ENCODE data around the gene MOSPD2. TPM values are rescaled to one million over a fixed set of nuclear protein-coding genes. Genes with fewer than 3 reads are reported as not detected.

MOSPD2 gene
- total and polyA plus RNA-seq, 10 of the 15 experiments (the other 5 are each of a cell fraction or from before 2014, with no cell fraction given) = 4.9 to 14.7 (median 7.4) TPM

- no TSS peak for BruUV-seq (replicated peaks)
- ChIA-PET CTCF (no interaction called here), RAD21 (ENCODE audit: unreplicated experiment) (interaction anchor here (1.3 kb wide), 1 partner anchor 29 kb away, joined by 3 read pairs; no protein-coding TSS in a partner anchor), POLR2A (interaction anchor here (1.1 kb wide), 1 partner anchor 61 kb away, joined by 3 read pairs; the partner anchor contains the start of genes FANCB and MOSPD2), SMC1A (ENCODE audit: uncharacterized antibody, unreplicated experiment) (interaction anchor here (0.8 kb wide), 1 partner anchor 9 kb away, joined by 3 read pairs; no protein-coding TSS in a partner anchor)
- H3K4me1 ChIP-seq (ENCODE audit: control insufficient read depth, insufficient read depth, low read length) = no peaks in the 10 kb centered on the region
- DNase-seq (ENCODE audit: low read depth, low spot score) (no peak), ATAC-seq (no peak), FAIRE-seq (no peak)
- H2AFZ ChIP-seq (ENCODE audit: control insufficient read depth, low read depth, low read length) = no peak overlapping the region
- H3K9me3 ChIP-seq (replicated peaks; ENCODE audit: control insufficient read depth, insufficient read depth, low read length) = no peaks in the 10 kb centered on the region
- 47% methylated on average over 1 of the region's 1 CpG for WGBS (ENCODE audit: insufficient coverage, insufficient replicate concordance, low lambda C conversion rate, missing lambda C conversion rate)
- H3K27me3 ChIP-seq (replicated peaks in 1 of 2; ENCODE audit: control insufficient read depth in 2 of 2, insufficient read depth in 2 of 2, low read length in 1 of 2) = no peaks in the 10 kb centered on the region
- H4K20me1 ChIP-seq (ENCODE audit: control insufficient read depth, insufficient read depth) = no peaks in the 10 kb centered on the region
- TF ChIP-seq NR2C1 (IDR thresholded peaks at IDR 0.05) = peak; percentile 61
- TF ChIP-seq NFYA (IDR thresholded peaks at IDR 0.05; ENCODE audit: borderline replicate concordance, low read depth, low read length) = no peak
- TF ChIP-seq SMC3 (IDR thresholded peaks at IDR 0.05; ENCODE audit: borderline replicate concordance, low read length) = no peak
- TF ChIP-seq ZSCAN29 (IDR thresholded peaks at IDR 0.05) = no peak
- no peak for TF ChIP-seq ZNF24 (IDR thresholded peaks at IDR 0.05)
- TF ChIP-seq NR2C2 (IDR thresholded peaks at IDR 0.05; ENCODE audit: borderline replicate concordance, control insufficient read depth, insufficient read length, low read depth) = no peak
- TF ChIP-seq BCL11A (IDR thresholded peaks at IDR 0.05; ENCODE audit: low read depth, low read length) = no peak
- TF ChIP-seq, protein P1, sequence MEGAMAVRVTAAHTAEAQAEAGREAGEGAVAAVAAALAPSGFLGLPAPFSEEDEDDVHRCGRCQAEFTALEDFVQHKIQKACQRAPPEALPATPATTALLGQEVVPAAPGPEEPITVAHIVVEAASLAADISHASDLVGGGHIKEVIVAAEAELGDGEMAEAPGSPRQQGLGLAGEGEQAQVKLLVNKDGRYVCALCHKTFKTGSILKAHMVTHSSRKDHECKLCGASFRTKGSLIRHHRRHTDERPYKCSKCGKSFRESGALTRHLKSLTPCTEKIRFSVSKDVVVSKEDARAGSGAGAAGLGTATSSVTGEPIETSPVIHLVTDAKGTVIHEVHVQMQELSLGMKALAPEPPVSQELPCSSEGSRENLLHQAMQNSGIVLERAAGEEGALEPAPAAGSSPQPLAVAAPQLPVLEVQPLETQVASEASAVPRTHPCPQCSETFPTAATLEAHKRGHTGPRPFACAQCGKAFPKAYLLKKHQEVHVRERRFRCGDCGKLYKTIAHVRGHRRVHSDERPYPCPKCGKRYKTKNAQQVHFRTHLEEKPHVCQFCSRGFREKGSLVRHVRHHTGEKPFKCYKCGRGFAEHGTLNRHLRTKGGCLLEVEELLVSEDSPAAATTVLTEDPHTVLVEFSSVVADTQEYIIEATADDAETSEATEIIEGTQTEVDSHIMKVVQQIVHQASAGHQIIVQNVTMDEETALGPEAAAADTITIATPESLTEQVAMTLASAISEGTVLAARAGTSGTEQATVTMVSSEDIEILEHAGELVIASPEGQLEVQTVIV (IDR thresholded peaks at IDR 0.05; ENCODE audit: borderline replicate concordance, partially characterized antibody) = no peak
- H3K27ac ChIP-seq (ENCODE audit: control insufficient read depth, insufficient read depth) = no peak overlapping the region
- no peak overlapping the region for H3K4me3 ChIP-seq
- intact Hi-C loops (cut with micrococcal nuclease; ENCODE audit: unreplicated experiment) = no loop called here
- in situ Hi-C loops (cut with MboI) = no loop called here
- no peaks in the 10 kb centered on the region for H3K36me3 ChIP-seq (ENCODE audit: control insufficient read depth in 2 of 2, insufficient read depth in 2 of 2, low read length in 1 of 2)
- H3K4me2 ChIP-seq (ENCODE audit: control insufficient read depth, insufficient read depth) = no peak overlapping the region
- no peaks in the 10 kb centered on the region for H3K79me2 ChIP-seq (ENCODE audit: control insufficient read depth, insufficient read depth, low read length)
- no peak overlapping the region for H3K9ac ChIP-seq (ENCODE audit: control insufficient read depth, insufficient read depth, low read length)
Measured at GRCh38 chrX:14934423-14934822, 61.2 kb downstream of the MOSPD2 start.
